ENCODE results near the gene RASA1. TPM values are rescaled to one million over a fixed set of nuclear protein-coding genes. Genes with fewer than 3 reads are reported as not detected.

RASA1 gene
- total RNA-seq, 1 experiment from 2014 or later: 29.6 TPM

DNA sequence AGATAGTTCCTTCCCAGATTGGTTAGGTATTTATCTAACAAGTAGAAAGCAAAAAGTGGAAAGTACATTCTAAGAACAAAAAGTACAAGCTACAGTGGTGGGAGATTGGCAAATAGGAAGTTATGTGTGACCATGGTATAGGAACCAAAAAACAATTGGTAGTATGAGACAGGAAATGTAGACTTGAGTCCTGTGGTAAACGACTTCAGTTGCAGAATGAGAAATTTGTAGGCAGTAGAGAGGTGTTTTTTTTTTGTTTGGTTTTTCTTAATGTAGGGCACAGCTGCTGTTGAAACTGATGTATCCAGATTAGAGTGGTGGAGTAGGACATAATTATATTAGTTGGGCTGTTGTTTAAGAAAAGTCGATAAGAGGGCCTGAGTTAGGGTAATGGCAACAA, 73.0 kb downstream of the RASA1 start:
- Histone ChIP-seq H3T11ph (ENCODE audit: low read length) (no peak overlapping the region), H2BK15ac (ENCODE audit: low read depth, low read length) (no peak overlapping the region), H3K9me3 (ENCODE audit: control insufficient read depth, low read depth, low read length) (no peaks in the 10 kb centered on the region), H3K14ac (ENCODE audit: insufficient read depth, low read length) (no peak overlapping the region), H3K79me1 (ENCODE audit: insufficient read depth, low read depth, low read length, poor library complexity, severe bottlenecking) (no peaks in the 10 kb centered on the region), H3K9ac (ENCODE audit: extremely low read depth, insufficient read length, low read length) (no peak overlapping the region), H3K56ac (ENCODE audit: insufficient read length, low read depth, low read length) (no peak overlapping the region), H2BK12ac (ENCODE audit: insufficient read length, low read depth, low read length) (no peak overlapping the region), H2BK120ac (ENCODE audit: low read depth, low read length, poor library complexity, severe bottlenecking) (no peak overlapping the region), H4K5ac (ENCODE audit: insufficient read length, low read depth, low read length) (no peak overlapping the region), H3K27ac (ENCODE audit: insufficient read length, low read depth, low read length) (no peak overlapping the region), H2AK5ac (ENCODE audit: insufficient read length, low read length) (no peak overlapping the region), H2BK5ac (ENCODE audit: insufficient read length, low read length) (no peak overlapping the region), H3K23me2 (ENCODE audit: insufficient read length, low read depth, low read length, poor library complexity, severe bottlenecking) (no peaks in the 10 kb centered on the region), H2AFZ (ENCODE audit: low read length) (no peak overlapping the region), H4K8ac (replicated peaks; ENCODE audit: insufficient read length, low read depth, low read length) (no peak overlapping the region), H3K79me2 (ENCODE audit: insufficient read depth, low read length) (no peaks in the 10 kb centered on the region), H3K4ac (ENCODE audit: low read depth, low read length) (no peak overlapping the region), H4K20me1 (ENCODE audit: control insufficient read depth, insufficient read depth, insufficient read length) (no peaks in the 10 kb centered on the region), H4K91ac (ENCODE audit: insufficient read length, low read depth, low read length) (no peak overlapping the region), H2BK20ac (ENCODE audit: low read depth, low read length, poor library complexity, severe bottlenecking) (no peak overlapping the region), H3K4me1 (ENCODE audit: insufficient read depth, low read length) (no peaks in the 10 kb centered on the region), H3K4me2 (ENCODE audit: insufficient read depth, insufficient read length, low read length) (no peak overlapping the region), H3K27me3 (ENCODE audit: insufficient read depth, low read length) (no peaks in the 10 kb centered on the region), H3K18ac (ENCODE audit: insufficient read length, low read depth, low read length) (no peak overlapping the region), H3K23ac (ENCODE audit: insufficient read length, low read depth, low read length) (no peak overlapping the region)
- no peaks in the 10 kb centered on the region for H3K27me3 Mint-ChIP-seq (ENCODE audit: low read depth)
- DNase-seq: no peak
- no CpG with 5 or more reads among the region's 2 CpGs for WGBS (ENCODE audit: extremely low coverage, insufficient read length, low lambda C conversion rate)
- peaks cover 8 to 41% (median 34%) of the 10 kb centered on the region in 3 experiments for H3K36me3 Mint-ChIP-seq (ENCODE audit: insufficient read depth in 1 of 3, low read depth in 3 of 3)
- H3K4me3 Mint-ChIP-seq: no peak overlapping the region
- peak overlapping the region in 2 of 3 experiments; percentile 6 to 79; a peak in 4 of 7 replicates for H3K27ac Mint-ChIP-seq
- H3K9me3 Mint-ChIP-seq: no peaks in the 10 kb centered on the region
- no peaks in the 10 kb centered on the region for H3K4me1 Mint-ChIP-seq
- TF ChIP-seq, protein P1, sequence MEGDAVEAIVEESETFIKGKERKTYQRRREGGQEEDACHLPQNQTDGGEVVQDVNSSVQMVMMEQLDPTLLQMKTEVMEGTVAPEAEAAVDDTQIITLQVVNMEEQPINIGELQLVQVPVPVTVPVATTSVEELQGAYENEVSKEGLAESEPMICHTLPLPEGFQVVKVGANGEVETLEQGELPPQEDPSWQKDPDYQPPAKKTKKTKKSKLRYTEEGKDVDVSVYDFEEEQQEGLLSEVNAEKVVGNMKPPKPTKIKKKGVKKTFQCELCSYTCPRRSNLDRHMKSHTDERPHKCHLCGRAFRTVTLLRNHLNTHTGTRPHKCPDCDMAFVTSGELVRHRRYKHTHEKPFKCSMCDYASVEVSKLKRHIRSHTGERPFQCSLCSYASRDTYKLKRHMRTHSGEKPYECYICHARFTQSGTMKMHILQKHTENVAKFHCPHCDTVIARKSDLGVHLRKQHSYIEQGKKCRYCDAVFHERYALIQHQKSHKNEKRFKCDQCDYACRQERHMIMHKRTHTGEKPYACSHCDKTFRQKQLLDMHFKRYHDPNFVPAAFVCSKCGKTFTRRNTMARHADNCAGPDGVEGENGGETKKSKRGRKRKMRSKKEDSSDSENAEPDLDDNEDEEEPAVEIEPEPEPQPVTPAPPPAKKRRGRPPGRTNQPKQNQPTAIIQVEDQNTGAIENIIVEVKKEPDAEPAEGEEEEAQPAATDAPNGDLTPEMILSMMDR (conservative IDR thresholded peaks at IDR 0.05): no peak

All from H9 (cell line).